B cell (primary cell): ENCODE measurements around the gene RRN3.

Source experiments
- CTCF ChIP-seq: fragments of 200-600 bp; IDR thresholded peaks from one replicate; pipeline ENCODE4 v1.8.0; 2022; ENCODE audit warnings: antibody characterized with exemption, mild to moderate bottlenecking
- EZH2 ChIP-seq: IDR thresholded peaks from 2 replicates; pipeline ENCODE4 v1.6.1; 2012; ENCODE audit warnings: borderline replicate concordance, low read depth, mild to moderate bottlenecking, moderate library complexity, low read length; ENCODE audit not compliant: insufficient read depth, poor library complexity, severe bottlenecking

- TF ChIP-seq CTCF: peak; percentile 46
- no peak for TF ChIP-seq EZH2
Measured at GRCh38 chr16:15055141-15056053, 38.7 kb downstream of the RRN3 start.
